SK-N-SH treated with all-trans-retinoic acid at 6 μM for 48 hours (cell line): Measurements from ENCODE around the gene SMC4.
A peak's percentile ranks its signal among the peaks of the same experiment; 100 is the strongest.

Experiments used
- ATAC-seq: fragments of 200-7000 bp; cut with Tn5 transposase; 3 replicates; pipeline ENCODE4 v1.9.1; 2020; ENCODE audit warnings: mild to moderate bottlenecking, moderate library complexity
- ARNTL ChIP-seq: fragments of 450-650 bp; formaldehyde crosslinking; IDR thresholded peaks from 2 replicates; pipeline ENCODE4 v1.5.0; 2020; ENCODE audit warnings: low read depth, mild to moderate bottlenecking, moderate library complexity, borderline replicate concordance
- BACH2 ChIP-seq: fragments of 250-450 bp; sonication (Bioruptor Pico); IDR thresholded peaks from 2 replicates; pipeline ENCODE4 v1.9.0; 2021; ENCODE audit warnings: mild to moderate bottlenecking, borderline replicate concordance
- CREB5 ChIP-seq: fragments of 250-450 bp; sonication (Bioruptor Pico); IDR thresholded peaks from 2 replicates; pipeline ENCODE4 v1.5.1; 2020; ENCODE audit warnings: low read depth, mild to moderate bottlenecking, moderate library complexity
- CSDC2 ChIP-seq: fragments of 250-450 bp; sonication (Bioruptor Pico); IDR thresholded peaks from 2 replicates; pipeline ENCODE4 v1.5.0; 2020; ENCODE audit warnings: mild to moderate bottlenecking, moderate library complexity
- CSRNP3 ChIP-seq: fragments of 250-450 bp; sonication (Bioruptor Pico); IDR thresholded peaks from 2 replicates; pipeline ENCODE4 v1.5.1; 2021; ENCODE audit warnings: mild to moderate bottlenecking, moderate library complexity
- ESRRG ChIP-seq: fragments of 250-450 bp; sonication (Bioruptor Pico); IDR thresholded peaks from 2 replicates; pipeline ENCODE4 v1.6.1; 2021; ENCODE audit warnings: mild to moderate bottlenecking
- ISL1 ChIP-seq: fragments of 250-450 bp; sonication (Bioruptor Pico); IDR thresholded peaks from 2 replicates; pipeline ENCODE4 v2.1.2; 2022; ENCODE audit warnings: mild to moderate bottlenecking, moderate library complexity
- OSR1 ChIP-seq: fragments of 250-450 bp; sonication (Bioruptor Pico); IDR thresholded peaks from 2 replicates; pipeline ENCODE4 v1.8.0; 2022; ENCODE audit warnings: moderate library complexity, mild to moderate bottlenecking, inconsistent platforms
- PATZ1 ChIP-seq: fragments of 250-450 bp; sonication (Bioruptor Pico); IDR thresholded peaks from 2 replicates; pipeline ENCODE4 v1.8.0; 2020; ENCODE audit warnings: mild to moderate bottlenecking, moderate library complexity, borderline replicate concordance
- POU6F1 ChIP-seq: fragments of 250-450 bp; sonication (Bioruptor Pico); IDR thresholded peaks from 2 replicates; pipeline ENCODE4 v1.8.0; 2021; ENCODE audit warnings: low read depth, mild to moderate bottlenecking, moderate library complexity, borderline replicate concordance
- PPARA ChIP-seq: fragments of 250-450 bp; sonication (Bioruptor Pico); IDR thresholded peaks from 2 replicates; pipeline ENCODE4 v1.5.0; 2020; ENCODE audit warnings: mild to moderate bottlenecking, borderline replicate concordance
- RARB ChIP-seq: fragments of 250-450 bp; sonication (Bioruptor Pico); IDR thresholded peaks from 2 replicates; pipeline ENCODE4 v1.8.0; 2021; ENCODE audit warnings: mild to moderate bottlenecking, moderate library complexity
- SNAI2 ChIP-seq: fragments of 250-450 bp; sonication (Bioruptor Pico); IDR thresholded peaks from 2 replicates; pipeline ENCODE4 v1.5.0; 2020; ENCODE audit warnings: mild to moderate bottlenecking, moderate library complexity
- TCF4 ChIP-seq: fragments of 250-450 bp; sonication (Bioruptor Pico); IDR thresholded peaks from 2 replicates; pipeline ENCODE4 v1.8.0; 2021; ENCODE audit warnings: mild to moderate bottlenecking, moderate library complexity, borderline replicate concordance
- TOX ChIP-seq: fragments of 250-450 bp; sonication (Bioruptor Pico); IDR thresholded peaks from 2 replicates; pipeline ENCODE4 v1.8.0; 2021; ENCODE audit warnings: mild to moderate bottlenecking, moderate library complexity, borderline replicate concordance
- TSHZ2 ChIP-seq: fragments of 250-450 bp; sonication (Bioruptor Pico); IDR thresholded peaks from 2 replicates; pipeline ENCODE4 v1.5.0; 2020; ENCODE audit warnings: mild to moderate bottlenecking, moderate library complexity
- ZC3H10 ChIP-seq: fragments of 250-450 bp; sonication (Bioruptor Pico); IDR thresholded peaks from 2 replicates; pipeline ENCODE4 v1.5.1; 2021; ENCODE audit warnings: mild to moderate bottlenecking, moderate library complexity
- ZFP3 ChIP-seq: fragments of 250-450 bp; sonication (Bioruptor Pico); IDR thresholded peaks from 2 replicates; pipeline ENCODE4 v1.5.0; 2020; ENCODE audit warnings: mild to moderate bottlenecking, moderate library complexity
- ZFP30 ChIP-seq: fragments of 450-650 bp; formaldehyde crosslinking; IDR thresholded peaks from 2 replicates; pipeline ENCODE4 v1.5.0; 2022; ENCODE audit warnings: mild to moderate bottlenecking, moderate library complexity
- ZNF565 ChIP-seq: fragments of 450-650 bp; formaldehyde crosslinking; conservative IDR thresholded peaks from 2 replicates; pipeline ENCODE4 v1.5.0; 2020; ENCODE audit warnings: low read depth, mild to moderate bottlenecking, moderate library complexity
- ZNF70 ChIP-seq: fragments of 450-650 bp; formaldehyde crosslinking; IDR thresholded peaks from 2 replicates; pipeline ENCODE4 v1.5.0; 2020; ENCODE audit warnings: mild to moderate bottlenecking, moderate library complexity
- ZNF8 ChIP-seq: fragments of 450-650 bp; formaldehyde crosslinking; IDR thresholded peaks from 2 replicates; pipeline ENCODE4 v1.5.0; 2020; ENCODE audit warnings: mild to moderate bottlenecking, moderate library complexity

The SMC4 gene

GRCh38 chr3:160437083-160437455 lies 37.6 kb downstream of the SMC4 start:
- TF ChIP-seq CSDC2 (CRISPR knock-in tag) (no peak), CSRNP3 (CRISPR knock-in tag) (no peak), BACH2 (CRISPR knock-in tag) (no peak), TSHZ2 (no peak), ESRRG (CRISPR knock-in tag) (no peak), SNAI2 (CRISPR knock-in tag) (no peak), ARNTL (CRISPR knock-in tag) (no peak), ZC3H10 (CRISPR knock-in tag) (no peak), ZNF8 (CRISPR knock-in tag) (no peak), ZFP3 (CRISPR knock-in tag) (no peak), ZNF70 (CRISPR knock-in tag) (no peak), ISL1 (CRISPR knock-in tag) (no peak), TCF4 (CRISPR knock-in tag) (no peak), ZFP30 (CRISPR knock-in tag) (no peak), ZNF565 (CRISPR knock-in tag) (no peak), RARB (CRISPR knock-in tag) (no peak), POU6F1 (no peak)
- ATAC-seq = peak; percentile 26; the same call in 1 of the 3 replicates

- no peak for ATAC-seq
- TF ChIP-seq CREB5 (CRISPR knock-in tag) (no peak), ARNTL (CRISPR knock-in tag) (no peak), OSR1 (no peak), SNAI2 (CRISPR knock-in tag) (no peak), POU6F1 (no peak), RARB (CRISPR knock-in tag) (no peak), ZNF70 (CRISPR knock-in tag) (no peak), ZFP3 (CRISPR knock-in tag) (no peak), TOX (CRISPR knock-in tag) (no peak), BACH2 (CRISPR knock-in tag) (no peak), PATZ1 (CRISPR knock-in tag) (no peak), PPARA (no peak), CSDC2 (CRISPR knock-in tag) (no peak)
Measured at GRCh38 chr3:160440687-160441086, 41.2 kb downstream of the SMC4 start.
